B cell (primary cell): Measurements from ENCODE around the gene TSPAN16.

Experiments
- EZH2 ChIP-seq: IDR thresholded peaks from 2 replicates; pipeline ENCODE4 v1.6.1; 2012; ENCODE audit warnings: borderline replicate concordance, low read depth, mild to moderate bottlenecking, moderate library complexity, low read length; ENCODE audit not compliant: insufficient read depth, poor library complexity, severe bottlenecking
- TF ChIP-seq, protein P1 (sequence below): fragments of 200-600 bp; IDR thresholded peaks from one replicate; pipeline ENCODE4 v1.8.0; 2022; ENCODE audit warnings: antibody characterized with exemption, mild to moderate bottlenecking

GRCh38 chr19:11281356-11282049, 14.5 kb upstream of the TSPAN16 start:
- TF ChIP-seq, protein P1, sequence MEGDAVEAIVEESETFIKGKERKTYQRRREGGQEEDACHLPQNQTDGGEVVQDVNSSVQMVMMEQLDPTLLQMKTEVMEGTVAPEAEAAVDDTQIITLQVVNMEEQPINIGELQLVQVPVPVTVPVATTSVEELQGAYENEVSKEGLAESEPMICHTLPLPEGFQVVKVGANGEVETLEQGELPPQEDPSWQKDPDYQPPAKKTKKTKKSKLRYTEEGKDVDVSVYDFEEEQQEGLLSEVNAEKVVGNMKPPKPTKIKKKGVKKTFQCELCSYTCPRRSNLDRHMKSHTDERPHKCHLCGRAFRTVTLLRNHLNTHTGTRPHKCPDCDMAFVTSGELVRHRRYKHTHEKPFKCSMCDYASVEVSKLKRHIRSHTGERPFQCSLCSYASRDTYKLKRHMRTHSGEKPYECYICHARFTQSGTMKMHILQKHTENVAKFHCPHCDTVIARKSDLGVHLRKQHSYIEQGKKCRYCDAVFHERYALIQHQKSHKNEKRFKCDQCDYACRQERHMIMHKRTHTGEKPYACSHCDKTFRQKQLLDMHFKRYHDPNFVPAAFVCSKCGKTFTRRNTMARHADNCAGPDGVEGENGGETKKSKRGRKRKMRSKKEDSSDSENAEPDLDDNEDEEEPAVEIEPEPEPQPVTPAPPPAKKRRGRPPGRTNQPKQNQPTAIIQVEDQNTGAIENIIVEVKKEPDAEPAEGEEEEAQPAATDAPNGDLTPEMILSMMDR: no peak
- no peak for TF ChIP-seq EZH2
